HL-60 (cell line): ENCODE data around the gene FNIP1.
A peak's percentile ranks its signal among the peaks of the same experiment; 100 is the strongest.
"Not testable (repeated sequence)": the region's sequence is repeated elsewhere in the genome, so short reads cannot be mapped to it uniquely, and the experiment has no call there.

Experiments used
- DNase-seq, 2 experiments: peaks; one replicate each; pipeline ENCODE4 v3.0.0-alpha.2; 2010 to 2020; ENCODE audit warnings: low read depth in 1 of 2, low spot score in 1 of 2
- H3K27ac ChIP-seq: fragments of 250-450 bp; sonication (Bioruptor Pico); replicated peaks from 2 replicates; pipeline ENCODE4 v1.5.1; 2020; ENCODE audit warnings: mild to moderate bottlenecking, moderate library complexity
- H3K27me3 ChIP-seq: fragments of 250-450 bp; sonication (Bioruptor Pico); 2 replicates; pipeline ENCODE4 v1.5.1; 2021; ENCODE audit warnings: mild to moderate bottlenecking, moderate library complexity; ENCODE audit not compliant: insufficient read depth, poor library complexity, severe bottlenecking
- H3K4me3 ChIP-seq: replicated peaks from 2 replicates; pipeline ENCODE4 v1.5.1; 2011; ENCODE audit warnings: mild to moderate bottlenecking, control low read depth, low read length; ENCODE audit not compliant: insufficient read depth
- CTCF ChIP-seq: IDR thresholded peaks from one replicate; pipeline ENCODE4 v1.5.1; 2011; ENCODE audit warnings: low read length, control low read depth, inconsistent platforms; ENCODE audit not compliant: insufficient read depth
- GABPA ChIP-seq: IDR thresholded peaks from 2 replicates; pipeline ENCODE4 v1.6.1; 2012; ENCODE audit warnings: low read depth
- POLR2AphosphoS5 ChIP-seq: IDR thresholded peaks from 2 replicates; pipeline ENCODE4 v1.6.1; 2012; ENCODE audit warnings: low read depth
- SPI1 ChIP-seq: IDR thresholded peaks from 2 replicates; pipeline ENCODE4 v1.6.1; 2012; ENCODE audit warnings: low read depth, mild to moderate bottlenecking, borderline replicate concordance
- long read RNA-seq: library from polyadenylated mRNA; unstranded; transcript quantifications from one replicate; pipeline ENCODE4 v2.0.0, GENCODE V29; 2020
- TF ChIP-seq, protein P1 (sequence below): IDR thresholded peaks from 2 replicates; pipeline ENCODE4 v1.6.1; 2012; ENCODE audit warnings: low read depth; ENCODE audit not compliant: insufficient replicate concordance

FNIP1 gene
- long read RNA-seq, partial matches to known transcripts, result 4 of 12 reads
- long read RNA-seq, other reads (novel, unspliced or antisense), result 4 of 12 reads

GRCh38 chr5:131796793-131797693, at the start of gene FNIP1:
FNIP1 (minus strand) TSS chr5:131797017; CDS start chr5:131796921, 96 bp downstream.
- H3K4me3 ChIP-seq, result peak within 1 kb of the TSS; percentile 72
- peak; percentile 75 to 94 for DNase-seq
- TF ChIP-seq GABPA, result no peak
- no peak for TF ChIP-seq CTCF
- TF ChIP-seq, protein P1, sequence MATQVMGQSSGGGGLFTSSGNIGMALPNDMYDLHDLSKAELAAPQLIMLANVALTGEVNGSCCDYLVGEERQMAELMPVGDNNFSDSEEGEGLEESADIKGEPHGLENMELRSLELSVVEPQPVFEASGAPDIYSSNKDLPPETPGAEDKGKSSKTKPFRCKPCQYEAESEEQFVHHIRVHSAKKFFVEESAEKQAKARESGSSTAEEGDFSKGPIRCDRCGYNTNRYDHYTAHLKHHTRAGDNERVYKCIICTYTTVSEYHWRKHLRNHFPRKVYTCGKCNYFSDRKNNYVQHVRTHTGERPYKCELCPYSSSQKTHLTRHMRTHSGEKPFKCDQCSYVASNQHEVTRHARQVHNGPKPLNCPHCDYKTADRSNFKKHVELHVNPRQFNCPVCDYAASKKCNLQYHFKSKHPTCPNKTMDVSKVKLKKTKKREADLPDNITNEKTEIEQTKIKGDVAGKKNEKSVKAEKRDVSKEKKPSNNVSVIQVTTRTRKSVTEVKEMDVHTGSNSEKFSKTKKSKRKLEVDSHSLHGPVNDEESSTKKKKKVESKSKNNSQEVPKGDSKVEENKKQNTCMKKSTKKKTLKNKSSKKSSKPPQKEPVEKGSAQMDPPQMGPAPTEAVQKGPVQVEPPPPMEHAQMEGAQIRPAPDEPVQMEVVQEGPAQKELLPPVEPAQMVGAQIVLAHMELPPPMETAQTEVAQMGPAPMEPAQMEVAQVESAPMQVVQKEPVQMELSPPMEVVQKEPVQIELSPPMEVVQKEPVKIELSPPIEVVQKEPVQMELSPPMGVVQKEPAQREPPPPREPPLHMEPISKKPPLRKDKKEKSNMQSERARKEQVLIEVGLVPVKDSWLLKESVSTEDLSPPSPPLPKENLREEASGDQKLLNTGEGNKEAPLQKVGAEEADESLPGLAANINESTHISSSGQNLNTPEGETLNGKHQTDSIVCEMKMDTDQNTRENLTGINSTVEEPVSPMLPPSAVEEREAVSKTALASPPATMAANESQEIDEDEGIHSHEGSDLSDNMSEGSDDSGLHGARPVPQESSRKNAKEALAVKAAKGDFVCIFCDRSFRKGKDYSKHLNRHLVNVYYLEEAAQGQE, result no peak
- TF ChIP-seq POLR2AphosphoS5, result peak; percentile 41
- TF ChIP-seq SPI1, result no peak
- H3K27me3 ChIP-seq, result no peaks in the 10 kb centered on the region
- peak within 1 kb of the TSS; percentile 99 for H3K27ac ChIP-seq

GRCh38 chr5:131846536-131846935, 49.7 kb upstream of the FNIP1 start:
- DNase-seq, result no peak
- no peak overlapping the region for H3K4me3 ChIP-seq
- H3K27me3 ChIP-seq, result no peaks in the 10 kb centered on the region
- no peak overlapping the region for H3K27ac ChIP-seq
- no peak for TF ChIP-seq POLR2AphosphoS5
- TF ChIP-seq GABPA, result no peak
- no peak for TF ChIP-seq SPI1
- TF ChIP-seq, protein P1, result no peak
- TF ChIP-seq CTCF, result no peak

DNA sequence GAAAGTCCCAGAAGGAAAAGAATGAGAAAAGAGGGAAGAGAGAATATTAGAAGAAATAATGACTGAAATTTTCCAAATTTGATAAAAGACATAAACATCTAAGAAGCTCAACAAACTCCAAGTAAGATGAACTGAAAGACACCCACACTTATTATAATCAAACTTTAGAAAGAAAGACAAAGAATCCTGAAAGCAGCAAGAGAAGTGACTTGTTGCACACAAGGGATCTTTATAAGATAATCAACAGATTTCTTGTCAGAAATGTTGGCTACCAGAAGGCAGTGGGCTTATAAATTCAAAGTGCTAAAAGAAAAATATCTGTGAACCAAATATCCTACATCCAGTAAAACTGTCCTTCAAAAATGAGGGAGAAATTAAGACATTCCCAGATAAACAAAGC, 49.0 kb upstream of the FNIP1 start:
- TF ChIP-seq SPI1, result no peak
- TF ChIP-seq, protein P1, result no peak
- TF ChIP-seq CTCF, result no peak
- H3K4me3 ChIP-seq, result no peak overlapping the region
- DNase-seq, result no peak

DNA sequence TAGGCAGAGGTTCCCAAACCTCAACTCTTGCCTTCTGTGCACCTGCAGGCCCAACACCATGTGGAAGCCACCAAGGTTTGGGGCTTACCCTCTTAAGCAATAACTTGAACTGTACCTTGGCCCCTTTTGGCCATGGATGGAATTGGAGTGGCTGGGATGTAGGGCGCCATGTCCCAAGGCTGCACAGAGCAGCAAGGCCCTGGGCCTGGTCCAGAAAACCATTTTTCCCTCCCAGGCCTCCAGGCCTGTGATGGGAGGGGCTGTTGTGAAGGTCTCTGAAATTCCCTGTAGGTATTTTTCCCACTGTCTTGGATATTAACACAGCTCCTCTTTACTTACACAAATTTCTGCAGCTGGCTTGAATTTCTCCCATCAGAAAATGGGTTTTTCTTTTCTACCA, 46.2 kb upstream of the FNIP1 start:
- H3K27me3 ChIP-seq, DNase-seq, H3K4me3 ChIP-seq, H3K27ac ChIP-seq: not testable (repeated sequence)

More for the DNA sequence above, 49.0 kb upstream of the FNIP1 start:
- H3K27me3 ChIP-seq, result no peaks in the 10 kb centered on the region
- no peak overlapping the region for H3K27ac ChIP-seq

DNA sequence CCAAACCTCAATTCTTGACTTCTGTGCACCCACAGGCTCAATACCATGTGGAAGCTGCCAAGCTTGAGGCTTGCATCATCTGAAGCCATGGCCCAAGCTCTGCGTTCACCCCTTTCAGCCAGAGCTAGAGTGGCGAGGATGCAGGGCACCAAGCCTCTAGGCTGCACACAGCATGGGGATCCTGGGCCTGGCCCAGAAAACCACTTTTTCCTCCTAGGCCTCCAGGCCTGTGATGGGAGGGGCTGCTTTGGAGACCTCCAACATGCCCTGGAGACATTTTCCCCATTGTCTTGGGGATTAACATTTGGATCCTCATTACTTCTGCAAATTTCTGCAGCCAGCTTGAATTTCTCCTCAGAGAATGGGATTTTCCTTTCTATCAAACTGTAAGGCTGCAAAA, 35.9 kb upstream of the FNIP1 start:
- DNase-seq, result not testable (repeated sequence)

More for the DNA sequence above, 35.9 kb upstream of the FNIP1 start:
- not testable (repeated sequence) for H3K27ac ChIP-seq, H3K4me3 ChIP-seq, H3K27me3 ChIP-seq
